ENCODE measurements around the gene WDR90.

The WDR90 gene

GRCh38 chr16:695355-696089, 46.4 kb downstream of the WDR90 start:
- in situ Hi-C loops (cut with MboI; ENCODE audit: low pct_unique_long_range_greater_than_20kb, low sequenced_read_pairs) = no loop called here

GRCh38 chr16:698911-699671, 49.9 kb downstream of the WDR90 start:
- no peak for DNase-seq
- in situ Hi-C loops (cut with MboI; ENCODE audit: low pct_unique_long_range_greater_than_20kb, low sequenced_read_pairs) = no loop called here

More at GRCh38 chr16:695355-696089, 46.4 kb downstream of the WDR90 start:
- no peak for DNase-seq

- DNase-seq = no peak
- in situ Hi-C loops (cut with MboI; ENCODE audit: low pct_unique_long_range_greater_than_20kb, low sequenced_read_pairs) = no loop called here
Observed at GRCh38 chr16:700684-701584, 51.8 kb downstream of the WDR90 start.

GRCh38 chr16:702341-702740, 53.2 kb downstream of the WDR90 start:
- no peak for DNase-seq
- in situ Hi-C loops (cut with MboI; ENCODE audit: low pct_unique_long_range_greater_than_20kb, low sequenced_read_pairs) = no loop called here

GRCh38 chr16:703406-703805, 54.2 kb downstream of the WDR90 start:
- no peak for DNase-seq
- in situ Hi-C loops (cut with MboI; ENCODE audit: low pct_unique_long_range_greater_than_20kb, low sequenced_read_pairs) = no loop called here

GRCh38 chr16:704047-704446, 54.9 kb downstream of the WDR90 start:
- in situ Hi-C loops (cut with MboI; ENCODE audit: low pct_unique_long_range_greater_than_20kb, low sequenced_read_pairs) = no loop called here
- no peak for DNase-seq

- no peak for DNase-seq
- in situ Hi-C loops (cut with MboI; ENCODE audit: low pct_unique_long_range_greater_than_20kb, low sequenced_read_pairs) = no loop called here
Observed at GRCh38 chr16:704552-705380, 55.6 kb downstream of the WDR90 start.

GRCh38 chr16:705431-706188, 56.4 kb downstream of the WDR90 start, which contains the start of gene FBXL16:
Gene FBXL16 (minus strand): TSS chr16:705801. CDS start chr16:697405, 8,396 bp downstream.
- in situ Hi-C loops (cut with MboI; ENCODE audit: low pct_unique_long_range_greater_than_20kb, low sequenced_read_pairs) = no loop called here
- no peak for DNase-seq

GRCh38 chr16:706189-707061, 57.3 kb downstream of the WDR90 start:
- in situ Hi-C loops (cut with MboI; ENCODE audit: low pct_unique_long_range_greater_than_20kb, low sequenced_read_pairs) = no loop called here
- DNase-seq = no peak

- DNase-seq = no peak
- in situ Hi-C loops (cut with MboI; ENCODE audit: low pct_unique_long_range_greater_than_20kb, low sequenced_read_pairs) = no loop called here
Observed at GRCh38 chr16:707062-707538, 57.9 kb downstream of the WDR90 start.

- in situ Hi-C loops (cut with MboI; ENCODE audit: low pct_unique_long_range_greater_than_20kb, low sequenced_read_pairs) = no loop called here
- no peak for DNase-seq
Observed at GRCh38 chr16:708019-708418, 58.9 kb downstream of the WDR90 start.

- in situ Hi-C loops (cut with MboI; ENCODE audit: low pct_unique_long_range_greater_than_20kb, low sequenced_read_pairs) = no loop called here
Observed at GRCh38 chr16:708959-709358, 59.8 kb downstream of the WDR90 start.

GRCh38 chr16:709566-710499, 60.7 kb downstream of the WDR90 start:
- DNase-seq = peak; percentile 65
- in situ Hi-C loops (cut with MboI; ENCODE audit: low pct_unique_long_range_greater_than_20kb, low sequenced_read_pairs) = loop anchor here (10.0 kb wide), 1 partner anchor 75 kb away; the partner anchor contains the start of genes CHTF18 and RPUSD1

More at GRCh38 chr16:708959-709358, 59.8 kb downstream of the WDR90 start:
- no peak for DNase-seq

- no peak for DNase-seq
Observed at GRCh38 chr16:710500-711075, 61.4 kb downstream of the WDR90 start.

GRCh38 chr16:711084-711483, 61.9 kb downstream of the WDR90 start:
- DNase-seq = no peak

More at GRCh38 chr16:710500-711075, 61.4 kb downstream of the WDR90 start:
- in situ Hi-C loops (cut with MboI; ENCODE audit: low pct_unique_long_range_greater_than_20kb, low sequenced_read_pairs) = loop anchor here (10.0 kb wide), 1 partner anchor 74 kb away; the partner anchor contains the start of genes CHTF18 and RPUSD1

More at GRCh38 chr16:711084-711483, 61.9 kb downstream of the WDR90 start:
- in situ Hi-C loops (cut with MboI; ENCODE audit: low pct_unique_long_range_greater_than_20kb, low sequenced_read_pairs) = loop anchor here (10.0 kb wide), 1 partner anchor 74 kb away; the partner anchor contains the start of genes CHTF18 and RPUSD1

Data from KBM-7 (cell line).